ENCODE results near the gene BNC2.

DNA sequence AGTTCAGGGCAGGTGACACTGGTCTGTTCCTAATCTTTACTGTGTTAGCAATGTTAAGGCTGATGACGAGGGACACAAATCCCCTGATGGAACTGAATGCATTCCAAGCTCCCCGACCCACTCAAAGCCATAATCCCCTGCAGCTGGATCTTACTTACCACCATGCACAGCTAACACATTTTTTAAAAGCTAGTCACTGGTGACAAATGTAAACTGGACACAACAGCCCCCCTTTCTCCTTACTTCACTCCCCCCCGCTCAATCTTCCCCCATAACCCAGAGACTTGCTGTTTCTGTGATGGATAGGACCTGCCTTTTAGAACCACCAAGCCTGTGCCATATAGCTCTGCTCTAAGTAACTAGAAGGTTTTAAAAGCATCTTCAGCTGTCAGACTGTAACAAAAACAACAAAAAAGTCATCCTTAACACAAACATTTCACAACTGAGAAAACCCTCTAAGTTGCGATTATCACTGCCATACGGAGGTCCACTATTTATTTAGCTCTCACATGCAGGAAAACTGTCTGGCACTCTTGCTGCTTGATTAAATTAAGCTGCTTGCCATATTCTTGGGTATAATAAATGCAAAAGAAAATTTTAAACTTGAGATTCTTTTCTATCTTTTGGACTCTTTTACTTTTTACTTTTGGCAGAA, 44.4 kb downstream of the BNC2 start:
- TF ChIP-seq POLR2A (IDR thresholded peaks at IDR 0.05) (no peak), EP300 (IDR thresholded peaks at IDR 0.05) (no peak), POLR2AphosphoS5 (IDR thresholded peaks at IDR 0.05) (no peak)
- TF ChIP-seq, protein P1, sequence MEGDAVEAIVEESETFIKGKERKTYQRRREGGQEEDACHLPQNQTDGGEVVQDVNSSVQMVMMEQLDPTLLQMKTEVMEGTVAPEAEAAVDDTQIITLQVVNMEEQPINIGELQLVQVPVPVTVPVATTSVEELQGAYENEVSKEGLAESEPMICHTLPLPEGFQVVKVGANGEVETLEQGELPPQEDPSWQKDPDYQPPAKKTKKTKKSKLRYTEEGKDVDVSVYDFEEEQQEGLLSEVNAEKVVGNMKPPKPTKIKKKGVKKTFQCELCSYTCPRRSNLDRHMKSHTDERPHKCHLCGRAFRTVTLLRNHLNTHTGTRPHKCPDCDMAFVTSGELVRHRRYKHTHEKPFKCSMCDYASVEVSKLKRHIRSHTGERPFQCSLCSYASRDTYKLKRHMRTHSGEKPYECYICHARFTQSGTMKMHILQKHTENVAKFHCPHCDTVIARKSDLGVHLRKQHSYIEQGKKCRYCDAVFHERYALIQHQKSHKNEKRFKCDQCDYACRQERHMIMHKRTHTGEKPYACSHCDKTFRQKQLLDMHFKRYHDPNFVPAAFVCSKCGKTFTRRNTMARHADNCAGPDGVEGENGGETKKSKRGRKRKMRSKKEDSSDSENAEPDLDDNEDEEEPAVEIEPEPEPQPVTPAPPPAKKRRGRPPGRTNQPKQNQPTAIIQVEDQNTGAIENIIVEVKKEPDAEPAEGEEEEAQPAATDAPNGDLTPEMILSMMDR (IDR thresholded peaks at IDR 0.05), result no peak
